Anterior cingulate cortex (tissue), 58 donors: ENCODE measurements around the gene CLMP.
"Not testable (repeated sequence)": the region's sequence is repeated elsewhere in the genome, so short reads cannot be mapped to it uniquely, and the experiment has no call there.

Experiments used
- DNase-seq, 58 donors: peaks; one replicate each; lab custom pipeline; 2025; lab: John Stamatoyannopoulos, UW

CLMP gene

DNA sequence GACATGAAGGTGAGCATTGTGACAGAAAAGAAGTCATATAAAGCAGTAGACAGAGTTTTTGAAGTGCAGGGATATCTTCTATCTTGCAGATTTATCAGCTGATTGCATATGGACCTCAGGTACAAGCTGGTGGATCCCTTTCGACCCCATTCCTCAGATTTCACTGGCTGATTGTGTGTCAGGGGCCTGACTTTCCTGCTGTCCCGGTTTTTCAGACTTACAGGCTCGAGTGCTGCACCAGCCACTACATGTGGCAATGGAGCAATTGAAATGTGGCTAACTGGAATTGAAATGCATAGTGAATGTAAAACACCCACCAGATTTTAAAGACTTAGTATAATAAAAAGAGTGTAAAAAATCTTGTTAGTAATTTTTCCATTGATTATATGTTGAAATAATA, 50.3 kb downstream of the CLMP start:
- DNase-seq: no peak

DNA sequence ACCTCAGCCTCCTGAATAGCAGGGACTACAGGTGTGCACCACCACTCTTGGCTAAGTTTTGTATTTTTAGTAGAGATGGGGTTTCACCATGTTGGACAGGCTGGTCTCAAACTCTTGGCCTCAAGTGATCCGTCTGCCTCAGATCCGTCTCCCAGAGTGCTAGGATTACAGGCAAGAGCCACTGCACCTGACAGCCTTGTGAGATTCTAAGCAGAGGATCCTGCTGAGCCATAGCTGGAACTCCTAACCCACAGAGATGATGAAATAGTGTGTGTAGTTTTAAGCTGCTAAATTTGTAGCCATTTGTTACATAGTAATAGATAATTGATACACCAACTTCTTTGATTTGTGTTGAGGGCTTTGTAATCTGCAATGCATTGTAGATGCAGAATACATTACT, 51.1 kb downstream of the CLMP start:
- no peak for DNase-seq

DNA sequence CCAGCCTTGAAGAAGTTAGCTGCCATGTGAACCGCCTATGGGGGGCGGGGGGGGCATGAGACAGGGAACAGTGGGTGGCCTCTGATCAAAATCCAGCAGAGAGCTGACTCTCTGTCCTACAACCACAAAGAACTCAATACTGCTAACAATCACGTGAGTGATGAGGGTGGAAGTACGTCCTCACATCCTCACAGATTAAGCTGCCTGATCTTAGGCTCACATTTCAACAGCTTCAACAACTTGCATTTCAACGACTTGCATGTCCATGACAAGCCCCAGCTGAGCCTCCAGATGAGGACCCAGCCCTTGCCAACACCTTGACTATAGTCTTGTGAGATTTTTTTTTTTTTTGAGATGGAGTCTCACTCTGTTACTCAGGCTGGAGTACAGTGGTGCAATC, 51.6 kb downstream of the CLMP start:
- no peak for DNase-seq

DNA sequence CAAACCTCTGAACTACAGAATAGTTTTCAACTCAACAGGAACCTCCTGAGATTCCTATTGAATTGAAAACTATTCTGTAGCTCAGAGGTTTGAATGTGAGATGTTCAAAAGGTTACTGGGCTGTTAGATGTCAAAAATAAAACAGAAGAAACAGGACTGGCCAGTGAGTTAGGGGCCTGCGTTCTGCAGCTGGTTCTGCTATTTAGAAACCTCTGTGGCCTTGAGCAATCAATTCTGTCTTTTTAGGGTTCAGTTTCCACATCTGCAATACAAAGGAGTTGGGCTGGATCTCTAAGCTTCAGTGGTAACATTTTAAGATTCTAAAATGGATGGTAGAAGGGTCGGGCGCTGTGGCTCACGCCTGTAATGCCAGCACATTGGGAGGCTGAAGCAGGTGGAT, 55.8 kb downstream of the CLMP start:
- DNase-seq: no peak

DNA sequence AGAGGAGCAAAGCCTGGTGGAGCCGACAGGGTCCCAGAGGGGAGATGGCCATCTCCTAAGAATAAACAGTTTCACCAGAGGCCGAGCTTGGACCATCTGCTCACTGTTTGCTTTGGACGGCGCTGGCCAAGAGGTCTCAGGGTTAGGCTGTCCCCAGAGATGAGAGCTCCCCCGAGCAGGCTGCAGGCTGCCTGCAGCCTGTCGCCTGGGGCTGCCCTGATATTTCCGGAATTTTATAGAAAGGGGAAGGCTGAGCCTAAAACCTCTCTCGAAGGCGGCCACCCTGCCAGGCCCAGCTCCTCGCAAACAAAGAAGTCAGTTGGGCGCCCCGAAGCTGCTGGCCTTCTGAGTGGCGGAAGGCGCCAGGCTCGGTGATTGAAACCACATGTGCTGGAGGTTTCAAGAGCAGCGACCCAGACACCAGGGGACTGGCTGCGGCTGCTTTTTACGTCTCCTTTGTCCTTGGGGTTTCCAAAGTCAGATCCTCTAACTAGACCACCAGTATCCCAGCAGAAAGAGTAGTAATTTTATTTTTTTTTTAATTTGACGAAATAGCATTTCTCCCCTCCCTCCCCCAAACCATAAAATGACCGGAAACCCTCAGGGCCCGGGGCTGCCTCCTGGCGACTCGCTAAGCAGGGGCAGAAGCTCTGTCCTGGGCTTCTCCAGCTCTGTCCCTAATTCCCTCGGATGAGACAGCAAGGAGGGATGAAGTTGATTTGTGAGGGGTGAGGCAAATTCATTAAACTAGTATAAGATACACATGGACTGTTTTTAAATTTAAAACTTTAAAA, 57.4 kb downstream of the CLMP start:
- peak in 22 of 58 donors; percentile 3 to 38 (median 16) for DNase-seq

DNA sequence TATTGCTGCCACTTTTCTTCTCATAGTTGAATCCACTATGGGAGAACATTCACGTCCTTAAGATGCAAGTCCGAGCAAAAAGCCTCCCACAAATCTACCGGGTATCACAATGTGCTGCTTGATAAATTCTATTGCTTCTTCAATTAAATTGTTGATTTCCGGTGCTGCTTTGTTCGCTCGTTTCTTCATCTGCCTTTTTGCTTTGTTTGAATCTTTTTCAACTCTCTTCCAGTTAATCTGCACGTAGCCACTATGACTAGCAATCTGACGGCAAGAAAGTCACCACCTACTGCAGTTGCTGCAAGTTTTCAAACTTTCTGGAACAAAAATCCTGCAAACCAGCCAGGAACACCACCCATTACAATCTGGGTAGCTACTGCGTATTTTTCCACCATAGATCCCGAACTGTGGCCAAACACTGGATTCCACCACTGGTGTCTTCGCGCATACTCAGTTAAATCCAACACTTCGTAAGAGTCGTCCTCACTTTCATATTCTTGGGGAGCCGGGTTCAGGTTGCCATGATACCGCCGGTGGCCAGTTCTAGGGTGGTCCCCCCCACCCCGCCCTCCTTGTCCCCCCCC, 59.1 kb downstream of the CLMP start:
- no peak for DNase-seq

DNA sequence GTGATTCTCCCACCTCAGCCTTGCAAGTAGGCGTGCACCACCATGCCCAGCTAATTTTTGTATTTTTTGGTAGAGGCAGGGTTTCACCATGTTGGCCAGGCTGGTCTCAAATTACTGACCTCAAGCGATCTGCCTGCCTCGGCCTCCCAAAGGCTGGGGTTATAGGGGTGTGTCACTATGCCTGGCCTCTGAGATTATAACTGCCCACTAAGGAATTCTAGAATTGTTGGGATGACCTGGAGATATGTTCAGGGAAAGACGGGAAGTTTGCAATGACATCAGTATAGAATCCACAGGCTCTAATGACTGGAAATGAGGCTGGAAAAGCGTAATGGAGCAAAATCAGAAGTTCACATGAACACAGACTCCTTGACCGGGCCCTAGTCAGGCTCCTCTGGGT, 62.2 kb downstream of the CLMP start:
- DNase-seq: no peak

DNA sequence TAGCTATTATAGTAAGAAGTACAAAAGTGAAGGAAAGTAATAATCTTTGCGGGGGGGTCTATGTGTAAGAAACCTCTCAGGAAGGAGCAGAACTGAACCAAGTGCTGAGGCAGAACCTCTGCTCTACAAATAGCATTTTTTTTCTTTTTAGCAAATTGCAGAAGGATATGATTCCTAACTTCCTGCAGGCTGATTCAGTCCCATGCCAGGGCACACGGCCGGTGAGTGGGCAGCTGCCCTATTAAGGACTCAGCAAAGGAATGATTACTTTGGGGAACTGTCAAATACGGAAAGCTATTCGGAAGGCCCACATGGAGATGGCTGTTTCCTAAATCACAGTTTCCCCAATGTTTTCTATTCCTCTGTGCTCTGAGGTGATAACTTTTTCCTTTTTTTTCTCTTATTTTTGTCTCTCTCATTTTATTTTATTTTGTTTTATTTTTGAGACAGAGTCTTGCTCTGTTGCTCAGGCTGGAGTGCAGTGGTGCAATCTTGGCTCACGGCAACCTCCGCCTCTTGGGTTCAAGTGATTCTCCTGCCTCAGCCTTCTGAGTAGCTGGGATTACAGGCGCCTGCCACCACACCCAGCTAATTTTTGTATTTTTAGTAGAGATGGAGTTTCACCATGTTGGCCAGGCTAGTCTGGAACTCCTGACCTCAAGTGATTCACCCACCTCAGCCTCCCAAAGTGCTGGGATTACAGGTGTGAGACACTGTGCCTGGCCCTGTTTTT, 62.8 kb downstream of the CLMP start:
- DNase-seq: not testable (repeated sequence)

DNA sequence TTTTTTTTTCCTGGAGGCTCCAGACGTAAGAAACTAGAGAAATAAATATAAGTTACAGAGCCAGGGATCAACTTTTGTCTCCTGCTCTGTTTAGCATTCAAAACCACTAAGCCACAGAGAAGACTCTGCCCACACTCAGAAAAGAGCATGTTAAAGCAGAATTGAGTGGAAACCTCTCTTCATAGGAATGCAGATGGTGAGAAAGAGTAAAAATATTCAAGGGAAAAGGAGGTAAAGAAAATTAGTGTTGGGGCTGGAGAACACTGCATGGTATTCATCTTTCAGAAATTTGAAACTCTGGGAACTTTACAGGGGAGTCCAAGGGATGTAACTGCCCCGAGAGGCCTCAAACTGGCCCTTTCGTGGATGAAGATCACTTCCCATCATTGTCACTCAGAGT, 65.1 kb downstream of the CLMP start:
- no peak for DNase-seq

DNA sequence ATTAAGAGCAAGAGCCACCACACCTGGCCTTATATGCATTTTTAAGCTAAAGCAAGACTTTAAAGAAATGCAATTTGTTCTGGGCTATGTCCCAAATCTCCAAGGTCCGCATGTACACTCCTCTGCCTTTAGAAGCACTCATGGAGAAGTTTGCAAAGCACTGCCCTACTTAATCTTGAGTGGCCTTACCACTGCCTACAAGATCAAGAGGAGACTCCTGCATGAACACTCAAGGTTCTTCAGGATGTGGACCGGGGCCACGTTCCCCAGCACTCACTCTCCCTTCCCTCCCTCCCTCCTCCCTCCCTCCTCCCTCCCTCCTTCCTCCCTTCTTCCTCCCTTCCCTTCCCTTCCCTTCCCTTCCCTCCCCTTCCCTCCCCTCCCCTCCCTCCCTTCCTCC, 69.9 kb downstream of the CLMP start:
- DNase-seq: no peak

DNA sequence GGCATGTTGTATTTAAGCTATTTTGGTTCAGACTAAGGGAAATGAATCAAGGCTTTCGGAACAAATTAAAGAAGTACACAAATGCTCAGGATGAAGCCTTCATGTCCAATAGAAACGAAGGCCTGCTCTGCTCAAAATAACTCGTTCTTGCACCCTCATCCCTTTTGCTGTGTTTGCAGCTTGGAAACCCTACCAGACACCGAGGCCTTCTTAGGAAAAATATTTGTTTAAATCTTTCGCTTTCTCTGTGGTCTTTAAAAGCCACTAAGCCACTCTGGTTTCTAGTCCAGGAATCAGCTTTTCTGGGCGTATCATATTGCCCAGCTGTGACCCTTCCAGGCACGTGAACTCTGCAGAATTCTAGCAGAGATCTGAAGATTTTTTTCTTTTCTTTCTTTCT, 72.2 kb downstream of the CLMP start:
- peak in 1 of 58 donors; percentile 7 for DNase-seq

DNA sequence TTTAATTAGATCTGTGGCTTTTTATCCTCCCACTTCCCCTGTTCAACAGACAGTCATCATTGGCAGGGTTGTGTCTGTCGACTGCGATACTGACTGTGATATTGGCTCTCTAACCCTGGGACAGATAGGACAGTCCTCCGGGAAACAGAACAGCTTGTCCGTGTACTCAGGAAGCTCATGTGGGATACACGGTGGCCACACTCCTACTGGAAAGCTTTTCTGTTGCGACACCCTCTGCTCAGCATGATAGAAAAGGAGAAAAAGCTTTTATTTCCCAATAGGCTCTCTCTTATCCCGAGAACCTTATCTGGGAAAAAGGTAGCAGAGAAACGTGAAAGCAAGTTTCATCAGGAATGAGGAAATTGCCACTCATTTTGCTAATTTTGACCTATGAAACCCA, 72.7 kb downstream of the CLMP start:
- DNase-seq: peak in 1 of 58 donors; percentile 18

DNA sequence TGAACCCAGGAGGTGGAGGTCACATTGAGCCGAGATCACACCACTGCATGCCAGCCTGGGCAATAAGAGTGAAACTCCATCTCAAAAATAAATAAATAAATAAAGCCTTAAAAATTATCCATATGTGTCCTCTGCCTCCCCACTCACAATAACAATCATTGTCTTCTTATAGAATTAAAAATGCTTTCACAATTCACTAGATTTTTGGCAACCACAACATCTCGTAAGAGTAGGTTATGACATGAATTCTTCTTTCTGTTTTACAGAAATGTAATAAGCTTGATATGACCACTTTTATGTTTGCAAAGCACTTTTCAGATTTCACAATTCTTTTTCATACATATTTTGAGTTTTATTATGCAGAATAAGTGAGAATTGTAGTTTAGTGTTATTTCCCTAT, 78.6 kb downstream of the CLMP start:
- no peak for DNase-seq

DNA sequence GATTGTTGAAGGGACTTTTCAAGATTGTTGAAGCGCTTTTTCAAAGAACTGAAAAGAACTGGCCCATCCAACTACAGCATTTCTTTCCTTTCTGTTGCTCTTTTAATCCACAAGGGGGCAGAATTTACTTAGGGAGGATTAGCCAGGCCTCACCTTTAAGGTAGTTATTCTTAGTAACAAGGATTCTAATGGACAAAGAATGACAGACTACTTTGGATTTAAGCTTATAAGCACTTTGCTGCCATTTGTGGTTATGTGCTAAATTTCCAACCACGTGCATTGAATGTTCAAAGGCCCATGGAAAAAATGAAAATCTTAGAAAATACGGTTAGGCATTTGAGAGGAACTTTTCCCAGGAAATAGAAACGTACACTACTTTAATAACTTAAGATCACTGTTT, 83.6 kb downstream of the CLMP start:
- DNase-seq: peak in 1 of 58 donors; percentile 23

DNA sequence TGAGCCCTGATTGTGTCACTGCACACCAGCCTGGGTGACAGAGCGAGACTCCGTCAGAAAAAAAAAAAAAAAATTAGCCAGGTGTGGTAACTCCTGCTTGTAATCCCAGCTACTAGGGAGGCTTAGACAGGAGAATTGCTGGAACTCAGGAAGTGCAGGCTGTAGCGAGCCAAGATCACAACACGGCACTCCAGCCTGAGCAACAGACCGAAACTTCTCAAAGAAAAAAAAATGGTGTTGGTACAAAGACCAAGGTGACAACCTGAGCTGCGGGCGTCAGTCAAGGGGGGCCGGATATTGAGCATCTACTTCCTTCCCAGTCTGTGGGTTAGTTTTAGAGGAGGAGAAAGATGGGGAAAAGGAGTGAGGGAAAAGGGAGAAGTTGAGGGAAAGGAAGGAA, 84.7 kb downstream of the CLMP start:
- no peak for DNase-seq

DNA sequence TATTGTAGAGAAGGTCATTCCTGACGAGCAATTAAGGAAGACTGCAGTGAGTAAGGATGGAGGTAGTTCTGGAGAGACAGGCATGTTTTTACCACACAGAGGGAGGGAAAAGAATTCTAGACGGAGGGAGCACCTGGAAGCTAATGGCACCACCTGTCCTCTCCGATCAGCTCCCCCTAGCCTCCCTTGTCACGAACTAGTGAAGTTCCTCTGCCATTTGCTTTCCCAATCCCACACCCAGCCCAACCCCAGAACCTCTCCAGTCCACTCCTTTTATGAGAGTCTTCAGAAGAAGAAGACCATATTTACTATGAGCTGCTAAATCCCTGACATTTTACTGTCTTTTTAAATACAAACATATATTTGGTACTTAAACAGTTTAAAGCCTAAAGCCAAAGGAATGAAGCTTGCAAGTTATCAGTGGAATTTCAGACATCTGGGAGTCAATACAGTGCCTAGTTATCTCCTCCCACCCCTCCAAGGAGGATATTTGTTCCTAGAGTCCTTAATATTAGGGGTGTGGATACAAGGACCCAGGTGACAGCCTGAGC, 87.0 kb downstream of the CLMP start:
- DNase-seq: no peak

DNA sequence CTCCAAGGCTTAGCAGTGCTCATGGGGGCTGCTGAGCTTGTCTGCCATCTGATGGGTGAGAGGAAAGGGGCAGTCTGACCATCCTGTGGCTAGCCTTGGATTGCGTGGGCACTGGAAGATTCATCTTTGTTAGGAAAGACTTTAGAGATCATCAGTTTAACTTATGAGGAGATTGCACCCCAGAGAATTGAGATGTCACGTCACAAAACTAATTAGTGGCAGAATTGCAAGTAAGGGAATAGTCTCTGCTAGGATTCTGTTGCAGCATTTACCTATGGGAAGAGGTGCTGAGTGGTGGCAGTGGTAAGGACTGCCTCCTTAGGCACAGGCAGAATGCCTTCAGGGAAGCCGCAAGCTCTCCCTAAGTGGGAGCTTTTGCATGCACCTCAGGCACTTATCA, 90.4 kb downstream of the CLMP start:
- no peak for DNase-seq

DNA sequence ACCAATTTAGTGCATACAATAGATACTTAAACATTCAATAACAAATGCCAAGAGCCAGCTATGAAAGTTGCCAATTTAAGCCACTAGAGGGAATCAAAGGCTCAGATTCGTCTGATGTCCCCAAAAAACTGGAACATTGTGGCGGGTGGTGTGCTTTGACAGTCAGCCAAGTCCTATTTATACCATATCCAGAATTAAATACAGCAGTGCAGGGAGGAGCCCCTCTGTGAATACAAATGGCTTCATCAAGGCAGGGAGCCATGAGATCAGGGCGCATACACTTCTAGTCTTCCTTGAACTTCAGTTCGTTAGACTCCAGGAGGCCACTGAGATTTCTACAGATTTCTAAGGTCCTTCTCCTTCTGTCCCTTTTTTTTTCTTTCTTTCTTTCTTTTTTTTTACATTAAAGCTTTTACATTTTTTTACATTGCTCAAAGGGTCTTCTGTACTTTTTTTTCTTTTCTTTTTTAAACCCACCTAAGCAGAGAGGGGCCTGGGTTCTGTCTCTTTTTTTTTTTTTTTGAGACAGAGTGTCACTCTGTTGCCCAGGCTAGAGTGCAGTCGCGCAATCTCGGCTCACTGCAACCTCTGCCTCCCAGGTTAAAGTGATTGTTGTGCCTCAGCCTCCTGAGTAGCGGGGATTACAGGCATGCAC, 91.6 kb downstream of the CLMP start:
- peak in 48 of 58 donors; percentile 6 to 83 (median 43) for DNase-seq

DNA sequence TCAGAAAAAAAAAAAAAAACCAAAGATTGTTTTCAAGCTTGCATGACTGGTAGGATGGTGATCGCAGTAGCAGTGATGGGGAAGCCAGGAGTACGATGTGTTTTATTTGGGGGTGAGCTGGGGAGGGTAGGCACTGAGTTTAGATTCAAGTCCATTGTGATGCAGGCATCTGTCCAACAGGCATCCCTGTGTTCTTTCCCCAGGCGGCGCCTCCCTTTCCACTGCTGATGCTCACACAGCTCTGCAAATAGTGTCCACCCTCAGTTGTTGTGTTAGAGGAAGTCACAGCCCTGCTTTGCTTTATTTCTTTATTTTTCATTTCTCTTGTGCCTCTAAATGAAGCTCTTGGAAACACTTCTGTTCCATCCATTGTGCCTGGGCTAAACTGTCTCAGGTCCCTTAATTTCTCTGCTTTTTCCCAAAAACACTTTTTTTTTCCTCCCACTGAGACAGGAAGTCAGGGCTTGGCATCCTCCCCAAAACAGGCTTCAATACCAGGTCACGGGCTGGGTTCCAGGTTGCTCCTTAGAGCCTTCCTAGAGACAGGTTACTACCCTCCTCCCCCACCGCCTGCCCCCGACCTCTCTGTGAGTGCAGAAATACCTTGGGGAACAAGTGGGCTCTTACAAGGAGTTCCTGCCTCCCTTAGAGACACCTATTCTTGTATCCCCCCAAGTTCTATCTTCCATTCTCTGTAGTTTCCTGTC, 94.5 kb downstream of the CLMP start:
- peak in 13 of 58 donors; percentile 4 to 68 (median 26) for DNase-seq

DNA sequence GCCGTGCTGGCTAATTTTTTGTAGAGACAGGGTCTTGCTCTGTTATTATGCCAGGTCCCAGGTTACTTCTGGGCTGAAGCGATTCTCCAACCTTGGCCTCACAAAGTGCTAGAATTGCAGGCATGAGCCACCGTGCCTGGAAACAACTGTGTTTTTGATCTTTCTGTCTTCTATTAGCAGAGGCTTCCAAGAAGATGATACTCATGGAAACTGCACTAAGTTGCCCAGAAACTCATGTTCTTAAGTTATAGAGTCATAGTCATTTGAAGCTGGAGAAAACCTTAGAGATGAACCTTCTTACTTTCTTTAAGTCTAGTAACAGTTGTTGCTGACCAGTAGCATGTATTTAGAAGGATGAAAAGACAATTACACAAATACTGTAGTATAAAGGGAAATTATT, 96.1 kb downstream of the CLMP start:
- DNase-seq: no peak
